GM18526 (cell line): Measurements from ENCODE around the gene FHOD3.

Experiments used
- POLR2A ChIP-seq: IDR thresholded peaks from 3 replicates; pipeline ENCODE4 v1.6.1; 2011; ENCODE audit not compliant: insufficient read length; ENCODE audit errors: extremely low read depth

The FHOD3 gene

GRCh38 chr18:36655930-36656329, 358.4 kb downstream of the FHOD3 start:
- no peak for TF ChIP-seq POLR2A

DNA sequence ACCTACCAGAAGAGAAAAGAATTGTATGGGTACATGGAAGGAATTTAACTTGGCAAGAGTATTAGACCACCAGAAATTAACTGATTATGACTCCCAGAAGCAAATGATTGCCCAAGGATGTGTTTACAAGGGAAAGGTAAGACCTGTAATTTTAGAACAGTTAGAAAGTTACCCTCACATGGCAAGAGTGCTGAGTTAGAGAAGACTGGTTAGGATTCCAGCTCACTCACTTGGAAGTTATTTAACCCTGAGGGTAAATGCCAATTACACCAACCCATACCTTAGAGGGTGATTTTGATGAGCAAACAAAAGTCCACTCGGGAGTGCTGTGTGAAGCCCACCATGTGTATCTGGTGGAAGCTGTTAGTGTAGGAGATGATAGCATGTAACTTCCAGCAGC, 361.1 kb downstream of the FHOD3 start:
- TF ChIP-seq POLR2A: no peak

GRCh38 chr18:36660311-36660710, 362.8 kb downstream of the FHOD3 start:
- no peak for TF ChIP-seq POLR2A

GRCh38 chr18:36661999-36662398, 364.5 kb downstream of the FHOD3 start:
- TF ChIP-seq POLR2A: no peak

GRCh38 chr18:36663312-36663711, 365.8 kb downstream of the FHOD3 start:
- no peak for TF ChIP-seq POLR2A

DNA sequence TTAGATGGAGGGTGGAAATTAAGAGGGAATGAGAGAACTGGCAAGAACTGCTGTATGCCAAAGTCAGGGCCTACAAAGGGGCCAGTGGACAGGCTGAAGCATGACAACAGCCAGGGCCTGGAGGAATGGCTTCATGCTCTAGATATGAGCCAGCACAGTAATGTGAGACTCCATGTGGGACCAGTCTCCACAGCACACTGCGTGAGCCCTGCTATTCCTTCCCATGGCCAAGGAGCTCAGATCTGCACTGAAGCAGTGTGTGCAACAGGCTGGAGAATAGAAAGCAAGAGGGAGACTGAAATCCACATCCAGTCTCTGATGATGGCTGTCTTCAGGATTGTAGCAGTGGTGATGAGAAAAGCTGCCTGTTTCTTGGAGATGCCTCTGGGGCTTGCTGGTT, 368.4 kb downstream of the FHOD3 start:
- TF ChIP-seq POLR2A: no peak

GRCh38 chr18:36667811-36668210, 370.3 kb downstream of the FHOD3 start:
- TF ChIP-seq POLR2A: no peak

- TF ChIP-seq POLR2A: no peak
Measured at GRCh38 chr18:36668349-36668748, 370.8 kb downstream of the FHOD3 start.

DNA sequence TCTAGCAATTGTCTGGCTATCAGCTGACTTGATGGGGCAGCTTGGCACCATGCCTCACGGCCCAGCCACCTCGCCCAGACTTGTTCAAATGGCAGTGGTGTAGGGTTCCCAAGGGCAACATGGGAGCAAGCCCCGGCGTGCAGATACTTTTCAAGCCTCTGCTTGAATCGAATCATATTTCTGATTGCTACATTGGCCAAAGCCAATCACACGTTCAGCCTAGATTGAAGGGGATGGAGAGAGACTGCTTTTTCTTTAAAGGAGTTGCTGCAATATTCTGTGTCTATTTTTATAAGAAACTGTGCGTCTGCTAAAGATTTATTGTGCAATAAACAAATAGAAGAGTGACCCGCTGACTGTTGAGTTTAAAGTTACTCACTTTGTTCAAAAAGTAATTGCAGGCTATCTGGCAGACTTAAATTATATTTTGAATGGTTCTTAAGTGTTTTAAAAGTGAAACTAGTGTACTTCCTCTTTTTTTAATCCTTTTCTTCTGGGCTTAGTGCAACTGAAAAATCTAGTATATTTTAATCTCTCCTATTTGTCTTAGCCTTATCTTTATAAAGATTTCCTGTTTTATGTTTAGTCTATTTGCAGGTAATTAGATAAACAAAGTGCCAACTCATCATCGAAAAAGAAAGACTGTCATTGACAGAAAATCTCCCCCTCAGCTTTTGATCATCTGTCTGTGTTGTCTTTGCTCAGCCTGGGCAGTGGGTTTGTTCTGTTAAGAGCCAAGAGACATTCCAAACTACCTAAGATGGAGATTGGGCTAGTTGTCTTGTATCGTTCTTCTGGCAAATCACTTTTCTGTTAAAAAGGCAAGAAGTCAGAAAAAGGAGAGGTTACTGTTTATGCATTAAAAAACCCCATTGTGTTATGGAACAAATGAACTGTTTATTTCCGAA, 375.2 kb downstream of the FHOD3 start:
- no peak for TF ChIP-seq POLR2A

DNA sequence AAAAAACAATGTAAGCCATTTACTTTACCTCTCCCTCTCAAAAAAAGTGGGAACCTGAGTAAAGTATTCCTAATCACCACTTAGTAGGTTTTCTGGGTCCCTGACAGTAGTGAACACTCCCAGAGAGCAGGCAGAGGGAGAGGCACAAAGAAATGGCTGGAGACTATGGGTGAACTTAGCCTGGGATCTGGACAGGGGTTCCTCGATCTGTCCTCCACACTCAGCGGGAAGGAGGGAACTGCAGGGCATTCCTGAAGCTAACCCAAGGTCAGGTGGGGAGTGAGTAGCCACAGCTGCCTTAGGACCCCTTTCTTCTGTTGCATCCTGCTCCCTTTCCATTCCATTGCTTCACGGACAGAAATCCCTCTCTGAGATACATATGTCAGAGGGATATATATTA, 375.9 kb downstream of the FHOD3 start:
- no peak for TF ChIP-seq POLR2A

DNA sequence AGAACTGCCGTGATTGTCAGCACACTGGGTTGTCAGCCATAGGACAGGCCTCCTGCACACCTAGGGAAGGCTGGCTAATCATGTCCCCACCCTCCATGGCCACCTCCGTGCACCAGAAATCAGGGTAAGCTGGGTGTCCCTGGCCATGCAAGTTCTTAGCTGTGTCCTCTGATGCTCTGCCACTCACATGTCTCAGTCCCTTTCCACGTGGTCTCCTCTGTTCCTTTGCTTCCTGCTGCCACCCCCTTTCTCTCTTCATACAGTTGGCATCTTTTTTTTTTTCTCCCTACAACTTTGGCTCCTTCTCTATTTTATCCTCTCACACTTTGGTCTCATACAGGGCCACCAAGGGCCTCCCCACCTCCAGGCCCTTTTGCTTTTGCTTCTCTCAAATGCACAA, 377.6 kb downstream of the FHOD3 start:
- TF ChIP-seq POLR2A: no peak

DNA sequence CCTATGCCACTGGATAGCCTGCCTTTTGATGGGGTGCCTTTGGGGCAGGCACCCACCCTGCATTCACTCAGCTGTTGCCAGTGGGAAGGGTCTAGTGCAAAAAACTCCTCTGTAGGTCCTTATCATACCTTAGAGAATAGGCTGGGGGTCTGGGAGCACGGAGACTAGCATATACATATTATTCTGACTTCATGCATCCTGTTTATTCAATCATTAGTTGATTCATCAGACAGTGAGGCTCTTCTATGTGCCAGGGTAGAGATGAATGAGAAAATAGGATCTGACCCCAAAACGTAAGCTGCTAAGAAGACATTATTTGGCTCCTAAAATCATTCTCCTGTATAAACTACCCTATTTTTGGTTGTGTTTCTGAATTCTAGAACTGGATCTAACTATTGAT, 378.0 kb downstream of the FHOD3 start:
- TF ChIP-seq POLR2A: no peak

DNA sequence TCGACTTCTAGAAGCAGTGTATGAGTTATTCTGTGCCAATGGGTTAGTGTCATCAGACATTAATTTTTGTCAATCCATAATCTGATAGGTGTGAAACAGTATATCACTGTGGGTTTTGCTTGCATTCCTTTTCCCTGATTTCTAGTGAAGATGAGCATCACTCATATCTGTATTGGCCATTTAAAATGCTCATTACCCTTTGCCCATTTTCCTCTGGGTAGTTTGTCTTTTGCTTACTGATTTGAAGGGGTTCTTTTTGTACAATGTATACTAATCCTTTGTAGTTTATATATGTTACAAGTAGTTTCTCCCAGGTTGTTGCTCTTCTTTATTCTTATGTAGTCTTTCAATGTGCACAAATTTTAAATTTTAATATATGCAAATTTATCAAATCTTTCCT, 379.1 kb downstream of the FHOD3 start:
- TF ChIP-seq POLR2A: no peak

GRCh38 chr18:36680042-36680441, 382.5 kb downstream of the FHOD3 start:
- no peak for TF ChIP-seq POLR2A

- no peak for TF ChIP-seq POLR2A
Measured at GRCh38 chr18:36685580-36685979, 388.1 kb downstream of the FHOD3 start.

GRCh38 chr18:36688020-36688965, 390.8 kb downstream of the FHOD3 start:
- no peak for TF ChIP-seq POLR2A

GRCh38 chr18:36692371-36692770, 394.9 kb downstream of the FHOD3 start:
- no peak for TF ChIP-seq POLR2A

DNA sequence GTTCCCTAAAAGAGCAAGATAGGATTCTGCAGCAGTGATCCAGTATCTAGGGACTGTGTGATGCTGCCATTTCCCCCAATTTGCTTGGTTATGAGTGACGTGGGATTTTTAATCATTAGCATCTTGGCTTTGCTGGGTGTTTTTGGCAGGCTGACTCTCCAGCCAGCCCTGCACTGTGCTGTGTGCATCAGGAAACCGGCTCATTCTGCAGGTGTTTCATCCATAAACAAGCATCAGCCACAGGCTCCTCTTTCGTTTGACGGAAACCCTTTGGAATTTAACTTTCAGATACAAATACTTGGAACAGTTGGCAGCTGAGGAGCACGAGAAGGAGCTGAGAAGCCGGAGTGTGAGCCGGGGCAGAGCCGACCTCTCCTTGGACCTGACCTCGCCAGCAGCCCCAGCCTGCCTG, 395.4 kb downstream of the FHOD3 start:
- no peak for TF ChIP-seq POLR2A
